Measurements from ENCODE around the gene NTN5. TPM values are rescaled to one million over a fixed set of nuclear protein-coding genes. Genes with fewer than 3 reads are reported as not detected.

Gene NTN5
- total and polyA plus RNA-seq, 9 of the 15 experiments (the other 6 are each of a cell fraction or from before 2014, with no cell fraction given) = not detected

DNA sequence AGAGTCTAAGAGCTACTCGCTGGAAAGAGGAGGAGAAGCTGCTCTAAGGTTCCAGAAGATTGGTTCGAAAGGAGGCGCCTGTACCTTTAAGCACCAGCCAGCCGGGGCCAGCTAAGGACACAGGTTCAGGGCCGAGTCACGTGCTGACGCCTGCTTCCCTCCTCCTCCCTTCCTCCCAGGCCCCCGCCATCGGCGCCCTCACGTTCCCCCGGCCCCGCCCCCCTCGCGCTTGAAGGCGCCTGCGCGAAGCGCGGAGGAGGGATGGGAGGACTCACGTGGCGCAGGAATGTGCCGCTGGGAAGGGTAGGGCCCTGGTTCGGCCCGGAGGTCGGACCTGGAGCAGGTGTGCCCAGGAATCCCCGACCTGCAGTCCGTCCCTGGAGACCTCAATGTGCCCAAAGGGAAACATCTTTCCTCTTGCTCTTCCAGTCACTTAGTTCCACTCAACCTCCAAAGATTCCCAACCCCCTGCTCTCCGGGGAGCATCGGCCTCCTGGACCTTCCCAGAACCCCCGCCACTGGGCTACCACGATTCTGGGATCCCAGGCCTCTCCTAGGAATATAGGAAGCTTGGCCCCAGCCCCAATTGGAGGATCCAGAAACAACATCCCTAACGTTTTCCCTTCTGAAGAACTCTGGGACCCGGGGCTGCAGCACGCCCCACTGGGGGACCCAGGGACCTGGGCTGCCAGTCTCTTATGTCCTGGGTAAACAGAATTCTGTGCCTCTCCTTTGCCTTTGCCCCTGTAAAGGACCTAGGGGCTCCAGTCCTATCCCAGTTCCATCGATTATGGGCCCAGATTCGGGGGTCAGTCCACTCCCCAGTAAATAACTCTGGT lies 38.2 kb downstream of the NTN5 start (continued):
- TF ChIP-seq, protein P1, sequence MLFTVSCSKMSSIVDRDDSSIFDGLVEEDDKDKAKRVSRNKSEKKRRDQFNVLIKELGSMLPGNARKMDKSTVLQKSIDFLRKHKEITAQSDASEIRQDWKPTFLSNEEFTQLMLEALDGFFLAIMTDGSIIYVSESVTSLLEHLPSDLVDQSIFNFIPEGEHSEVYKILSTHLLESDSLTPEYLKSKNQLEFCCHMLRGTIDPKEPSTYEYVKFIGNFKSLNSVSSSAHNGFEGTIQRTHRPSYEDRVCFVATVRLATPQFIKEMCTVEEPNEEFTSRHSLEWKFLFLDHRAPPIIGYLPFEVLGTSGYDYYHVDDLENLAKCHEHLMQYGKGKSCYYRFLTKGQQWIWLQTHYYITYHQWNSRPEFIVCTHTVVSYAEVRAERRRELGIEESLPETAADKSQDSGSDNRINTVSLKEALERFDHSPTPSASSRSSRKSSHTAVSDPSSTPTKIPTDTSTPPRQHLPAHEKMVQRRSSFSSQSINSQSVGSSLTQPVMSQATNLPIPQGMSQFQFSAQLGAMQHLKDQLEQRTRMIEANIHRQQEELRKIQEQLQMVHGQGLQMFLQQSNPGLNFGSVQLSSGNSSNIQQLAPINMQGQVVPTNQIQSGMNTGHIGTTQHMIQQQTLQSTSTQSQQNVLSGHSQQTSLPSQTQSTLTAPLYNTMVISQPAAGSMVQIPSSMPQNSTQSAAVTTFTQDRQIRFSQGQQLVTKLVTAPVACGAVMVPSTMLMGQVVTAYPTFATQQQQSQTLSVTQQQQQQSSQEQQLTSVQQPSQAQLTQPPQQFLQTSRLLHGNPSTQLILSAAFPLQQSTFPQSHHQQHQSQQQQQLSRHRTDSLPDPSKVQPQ (CRISPR knock-in tag; IDR thresholded peaks at IDR 0.05; ENCODE audit: borderline replicate concordance) = peak; percentile 87; the same call in 1 of the 2 replicates
- TF ChIP-seq PML (IDR thresholded peaks at IDR 0.05; ENCODE audit: low read length) (peak; percentile 16; the same call in 1 of the 2 replicates), C11orf30 (IDR thresholded peaks at IDR 0.05; ENCODE audit: low read depth) (no peak), LEF1 (IDR thresholded peaks at IDR 0.05) (peak; percentile 95), ZNF232 (CRISPR knock-in tag; IDR thresholded peaks at IDR 0.05) (no peak), NCOA2 (IDR thresholded peaks at IDR 0.05; ENCODE audit: partially characterized antibody in 2 of 2) (no peak), ZNF785 (CRISPR knock-in tag; IDR thresholded peaks at IDR 0.05) (no peak), TAF1 (IDR thresholded peaks at IDR 0.05; ENCODE audit: control insufficient read depth, extremely low read depth, insufficient read depth, low read length, severe bottlenecking) (peak; percentile 34), ZBED1 (IDR thresholded peaks at IDR 0.05) (peak; percentile 32; the same call in 1 of the 2 replicates), KDM4B (IDR thresholded peaks at IDR 0.05; ENCODE audit: borderline replicate concordance in 2 of 2, low read depth in 1 of 2) (peak in 1 of 2 experiments; percentile 69; a peak in 1 of 4 replicates), RFX5 (IDR thresholded peaks at IDR 0.05; ENCODE audit: low read depth, low read length) (no peak), ERF (CRISPR knock-in tag; IDR thresholded peaks at IDR 0.05) (0 out of 2 replicates have a peak, but pooled peaks have one; percentile 44)
- TF ChIP-seq, protein P2, sequence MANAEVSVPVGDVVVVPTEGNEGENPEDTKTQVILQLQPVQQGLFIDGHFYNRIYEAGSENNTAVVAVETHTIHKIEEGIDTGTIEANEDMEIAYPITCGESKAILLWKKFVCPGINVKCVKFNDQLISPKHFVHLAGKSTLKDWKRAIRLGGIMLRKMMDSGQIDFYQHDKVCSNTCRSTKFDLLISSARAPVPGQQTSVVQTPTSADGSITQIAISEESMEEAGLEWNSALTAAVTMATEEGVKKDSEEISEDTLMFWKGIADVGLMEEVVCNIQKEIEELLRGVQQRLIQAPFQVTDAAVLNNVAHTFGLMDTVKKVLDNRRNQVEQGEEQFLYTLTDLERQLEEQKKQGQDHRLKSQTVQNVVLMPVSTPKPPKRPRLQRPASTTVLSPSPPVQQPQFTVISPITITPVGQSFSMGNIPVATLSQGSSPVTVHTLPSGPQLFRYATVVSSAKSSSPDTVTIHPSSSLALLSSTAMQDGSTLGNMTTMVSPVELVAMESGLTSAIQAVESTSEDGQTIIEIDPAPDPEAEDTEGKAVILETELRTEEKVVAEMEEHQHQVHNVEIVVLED (CRISPR knock-in tag; IDR thresholded peaks at IDR 0.05) = peak; percentile 70
- TF ChIP-seq, protein P3, sequence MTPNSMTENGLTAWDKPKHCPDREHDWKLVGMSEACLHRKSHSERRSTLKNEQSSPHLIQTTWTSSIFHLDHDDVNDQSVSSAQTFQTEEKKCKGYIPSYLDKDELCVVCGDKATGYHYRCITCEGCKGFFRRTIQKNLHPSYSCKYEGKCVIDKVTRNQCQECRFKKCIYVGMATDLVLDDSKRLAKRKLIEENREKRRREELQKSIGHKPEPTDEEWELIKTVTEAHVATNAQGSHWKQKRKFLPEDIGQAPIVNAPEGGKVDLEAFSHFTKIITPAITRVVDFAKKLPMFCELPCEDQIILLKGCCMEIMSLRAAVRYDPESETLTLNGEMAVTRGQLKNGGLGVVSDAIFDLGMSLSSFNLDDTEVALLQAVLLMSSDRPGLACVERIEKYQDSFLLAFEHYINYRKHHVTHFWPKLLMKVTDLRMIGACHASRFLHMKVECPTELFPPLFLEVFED (CRISPR knock-in tag; conservative IDR thresholded peaks at IDR 0.05) = 0 out of 2 replicates have a peak, but pooled peaks have one; percentile 44
- TF ChIP-seq, protein P4, sequence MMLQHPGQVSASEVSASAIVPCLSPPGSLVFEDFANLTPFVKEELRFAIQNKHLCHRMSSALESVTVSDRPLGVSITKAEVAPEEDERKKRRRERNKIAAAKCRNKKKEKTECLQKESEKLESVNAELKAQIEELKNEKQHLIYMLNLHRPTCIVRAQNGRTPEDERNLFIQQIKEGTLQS (IDR thresholded peaks at IDR 0.05) = no peak
- TF ChIP-seq, protein P4 (CRISPR knock-in tag; conservative IDR thresholded peaks at IDR 0.05) = no peak
- TF ChIP-seq, protein P5, sequence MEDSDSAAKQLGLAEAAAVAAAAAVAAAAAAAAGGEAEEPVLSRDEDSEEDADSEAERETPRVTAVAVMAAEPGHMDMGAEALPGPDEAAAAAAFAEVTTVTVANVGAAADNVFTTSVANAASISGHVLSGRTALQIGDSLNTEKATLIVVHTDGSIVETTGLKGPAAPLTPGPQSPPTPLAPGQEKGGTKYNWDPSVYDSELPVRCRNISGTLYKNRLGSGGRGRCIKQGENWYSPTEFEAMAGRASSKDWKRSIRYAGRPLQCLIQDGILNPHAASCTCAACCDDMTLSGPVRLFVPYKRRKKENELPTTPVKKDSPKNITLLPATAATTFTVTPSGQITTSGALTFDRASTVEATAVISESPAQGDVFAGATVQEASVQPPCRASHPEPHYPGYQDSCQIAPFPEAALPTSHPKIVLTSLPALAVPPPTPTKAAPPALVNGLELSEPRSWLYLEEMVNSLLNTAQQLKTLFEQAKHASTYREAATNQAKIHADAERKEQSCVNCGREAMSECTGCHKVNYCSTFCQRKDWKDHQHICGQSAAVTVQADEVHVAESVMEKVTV (CRISPR knock-in tag; IDR thresholded peaks at IDR 0.05) = no peak
